A549 (cell line): ENCODE measurements around the gene HIVEP1.

Experiments used
- CHD2 ChIP-seq: fragments of 150-350 bp; IDR thresholded peaks from 2 replicates; pipeline ENCODE4 v1.6.1; 2014; ENCODE audit warnings: low read length; ENCODE audit not compliant: partially characterized antibody
- CTCF ChIP-seq: fragments of >200 bp; sonication (Bioruptor Twin); formaldehyde crosslinking; IDR thresholded peaks from 3 replicates; pipeline ENCODE4 v1.5.1; 2016
- HMGXB4 ChIP-seq: fragments of 250-450 bp; sonication (Bioruptor Pico); IDR thresholded peaks from 2 replicates; pipeline ENCODE4 v1.5.0; 2021; ENCODE audit warnings: mild to moderate bottlenecking, moderate library complexity, borderline replicate concordance
- KDM1A ChIP-seq: fragments of 200-600 bp; sonication (generic); IDR thresholded peaks from 2 replicates; pipeline ENCODE4 v1.6.1; 2016; ENCODE audit warnings: low read depth, mild to moderate bottlenecking
- MAZ ChIP-seq: fragments of 150-350 bp; IDR thresholded peaks from 2 replicates; pipeline ENCODE4 v1.6.1; 2014; ENCODE audit warnings: antibody characterized with exemption, low read depth, low read length, borderline replicate concordance
- REST ChIP-seq: fragments of 200-600 bp; sonication (generic); IDR thresholded peaks from 2 replicates; pipeline ENCODE4 v1.6.1; 2016; ENCODE audit warnings: antibody characterized with exemption, mild to moderate bottlenecking, moderate library complexity

GRCh38 chr6:12083302-12083701 lies 71.2 kb downstream of the HIVEP1 start:
- TF ChIP-seq MAZ (no peak), CTCF (no peak), CHD2 (no peak), HMGXB4 (CRISPR knock-in tag) (no peak), KDM1A (no peak), REST (no peak)
